K562 (cell line): ENCODE measurements around the gene ROM1. TPM values are rescaled to one million over a fixed set of nuclear protein-coding genes. Genes with fewer than 3 reads are reported as not detected.

Experiments used
- CBFB ChIP-seq: sonication (generic); formaldehyde crosslinking; IDR thresholded peaks from 2 replicates; pipeline ENCODE4 v1.4.0; 2020; ENCODE audit warnings: mild to moderate bottlenecking, missing genetic modification reagents
- HDAC1 ChIP-seq, 2 experiments: fragments of 450-650 bp; IDR thresholded peaks; 2 replicates each; pipeline ENCODE4 v1.6.1; 2016 to 2017; ENCODE audit warnings: inconsistent platforms in 1 of 2, mild to moderate bottlenecking in 1 of 2, moderate library complexity in 1 of 2
- HNRNPK ChIP-seq: fragments of 200-400 bp; formaldehyde crosslinking; IDR thresholded peaks from one replicate; pipeline ENCODE4 v1.6.1; 2018; ENCODE audit warnings: mild to moderate bottlenecking, low read depth, low read length; ENCODE audit not compliant: poor library complexity, severe bottlenecking
- HNRNPUL1 ChIP-seq: fragments of 200-400 bp; formaldehyde crosslinking; IDR thresholded peaks from 2 replicates; pipeline ENCODE4 v1.6.1; 2017; ENCODE audit warnings: low read length
- ILF3 ChIP-seq: fragments of 450-650 bp; IDR thresholded peaks from 2 replicates; pipeline ENCODE4 v1.6.1; 2018; ENCODE audit warnings: antibody characterized with exemption, mild to moderate bottlenecking, moderate library complexity, borderline replicate concordance
- IRF1 ChIP-seq: sonication (generic); formaldehyde crosslinking; IDR thresholded peaks from 2 replicates; pipeline ENCODE4 v1.8.0; 2022; ENCODE audit warnings: missing genetic modification reagents, mild to moderate bottlenecking, borderline replicate concordance
- LARP7 ChIP-seq: fragments of 450-650 bp; IDR thresholded peaks from 2 replicates; pipeline ENCODE4 v1.6.1; 2016
- LEF1 ChIP-seq: fragments of 450-650 bp; IDR thresholded peaks from 2 replicates; pipeline ENCODE4 v1.6.1; 2016; ENCODE audit warnings: mild to moderate bottlenecking
- MAFF ChIP-seq: IDR thresholded peaks from 2 replicates; pipeline ENCODE4 v1.6.1; 2012; ENCODE audit warnings: low read length, improper control_type of control experiment
- MCM5 ChIP-seq: fragments of 450-650 bp; IDR thresholded peaks from 2 replicates; pipeline ENCODE4 v1.6.1; 2016; ENCODE audit warnings: low read depth
- NFE2L1 ChIP-seq: fragments of 450-650 bp; IDR thresholded peaks from 2 replicates; pipeline ENCODE4 v1.6.1; 2016; ENCODE audit warnings: missing genetic modification characterization, low read depth, mild to moderate bottlenecking, missing compliant biosample characterization, moderate library complexity, borderline replicate concordance
- NR2F6 ChIP-seq: fragments of 450-650 bp; formaldehyde crosslinking; IDR thresholded peaks from 2 replicates; pipeline ENCODE4 v1.4.0; 2020; ENCODE audit warnings: mild to moderate bottlenecking
- POLR2AphosphoS2 ChIP-seq: IDR thresholded peaks from 2 replicates; pipeline ENCODE4 v1.6.1; 2012; ENCODE audit warnings: low read length, improper control_type of control experiment
- PYGO2 ChIP-seq: fragments of 450-650 bp; IDR thresholded peaks from 2 replicates; pipeline ENCODE4 v1.6.1; 2016; ENCODE audit warnings: mild to moderate bottlenecking, missing genetic modification characterization, moderate library complexity, missing compliant biosample characterization
- RBM39 ChIP-seq: fragments of 200-400 bp; formaldehyde crosslinking; optimal IDR thresholded peaks from 2 replicates; pipeline ENCODE3; 2018; ENCODE audit warnings: low read depth, low read length
- SAP30 ChIP-seq: fragments of 200-600 bp; sonication (generic); IDR thresholded peaks from 2 replicates; pipeline ENCODE4 v1.6.1; 2012; ENCODE audit warnings: borderline replicate concordance, low read depth, mild to moderate bottlenecking, moderate library complexity, low read length, control low read depth, inconsistent platforms; ENCODE audit not compliant: insufficient read depth, poor library complexity, severe bottlenecking
- SUPT5H ChIP-seq: fragments of 450-650 bp; IDR thresholded peaks from 2 replicates; pipeline ENCODE4 v1.6.1; 2016
- TAF9B ChIP-seq: fragments of 450-650 bp; IDR thresholded peaks from 2 replicates; pipeline ENCODE4 v1.6.1; 2018; ENCODE audit warnings: mild to moderate bottlenecking; ENCODE audit not compliant: partially characterized antibody
- TGIF2 ChIP-seq: sonication (generic); formaldehyde crosslinking; IDR thresholded peaks from 2 replicates; pipeline ENCODE4 v1.8.1; 2022; ENCODE audit warnings: mild to moderate bottlenecking, missing genetic modification reagents, moderate library complexity
- ZKSCAN8 ChIP-seq: fragments of 200-800 bp; sonication (Bioruptor generic); IDR thresholded peaks from 2 replicates; pipeline ENCODE4 v1.6.1; 2016; ENCODE audit warnings: missing genetic modification characterization, missing compliant biosample characterization
- polyA plus RNA-seq, 8 experiments: library from polyadenylated mRNA; depleted of rRNA in 4 of 8; stranded (reverse) in 5 of 8; unstranded in 3 of 8; fragments of >200 nt; fragmentation: Nextera tagmentation in 2 of 8; fragmentation: Illumina TruSeq in 1 of 8; extraction: Ambion mirVana in 2 of 8; extraction: Trizol in 1 of 8; gene quantifications; 2 replicates each; pipeline versions ENCODE4 v1.2.1 to v1.2.3, GENCODE V29; 2011 to 2014; ENCODE audit warnings: inconsistent platforms in 1 of 8, missing spikeins in 1 of 8
- total RNA-seq, 7 experiments: library from RNA; depleted of rRNA in 6 of 7; stranded (reverse); fragments of >200 nt in 6 of 7; fragmentation: Illumina TruSeq in 2 of 7; extraction: Trizol in 2 of 7; gene quantifications; 2 replicates each; pipeline versions ENCODE4 v1.2.1 to v1.2.3, GENCODE V29; 2011 to 2021; ENCODE audit warnings: low replicate concordance in 1 of 7
- TF ChIP-seq, protein P1 (sequence below): fragments of 250-450 bp; sonication (Bioruptor Pico); IDR thresholded peaks from 2 replicates; pipeline ENCODE4 v1.5.0; 2022; ENCODE audit warnings: mild to moderate bottlenecking
- TF ChIP-seq, protein P2 (sequence below): fragments of 450-650 bp; conservative IDR thresholded peaks from 2 replicates; pipeline ENCODE4 v1.6.1; 2016; ENCODE audit warnings: missing genetic modification characterization, low read depth, mild to moderate bottlenecking, missing compliant biosample characterization, moderate library complexity
- TF ChIP-seq, protein P3 (sequence below): fragments of 450-650 bp; IDR thresholded peaks from 2 replicates; pipeline ENCODE4 v1.6.1; 2018; ENCODE audit warnings: mild to moderate bottlenecking, low read depth; ENCODE audit not compliant: partially characterized antibody

Gene ROM1
- total and polyA plus RNA-seq, 9 of the 15 experiments (the other 6 are each of a cell fraction or from before 2014, with no cell fraction given) = 0.75 to 4.0 (median 2.6) TPM

DNA sequence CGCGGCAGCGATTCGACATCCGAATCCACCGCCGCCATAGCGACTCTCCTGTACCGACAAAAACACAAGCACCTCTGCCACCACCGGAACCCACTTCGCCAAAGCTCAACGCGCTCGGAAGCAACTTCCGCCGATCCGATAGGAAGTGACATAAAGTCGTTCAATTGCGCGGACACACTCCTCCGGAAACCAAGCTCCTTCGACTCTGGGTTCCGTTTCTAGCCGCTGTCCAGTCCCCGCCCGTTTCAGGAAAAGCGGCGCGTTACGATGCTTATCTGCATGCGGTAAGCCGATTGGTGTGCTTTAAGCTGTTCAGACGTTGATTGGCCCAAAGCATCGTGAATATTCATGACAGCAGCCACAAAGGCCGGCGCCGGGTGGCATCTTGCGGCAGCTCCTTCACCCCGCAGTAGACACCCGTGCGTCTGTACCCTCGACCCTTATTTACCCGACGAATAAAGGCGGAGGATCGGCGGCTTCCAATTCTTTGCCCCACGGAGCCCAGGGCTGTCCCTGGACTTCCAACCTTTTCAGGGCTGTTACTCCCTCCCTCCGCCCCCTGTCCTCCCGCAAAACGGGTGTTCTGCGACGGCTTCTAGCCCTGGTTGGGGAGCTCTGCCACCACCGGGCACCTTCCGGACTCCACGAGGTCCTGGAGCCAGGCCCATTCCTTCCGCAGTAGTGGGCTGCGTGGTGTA is 21.5 kb upstream of the ROM1 start, which contains the start of gene TUT1 (continued):
- TF ChIP-seq, protein P1, sequence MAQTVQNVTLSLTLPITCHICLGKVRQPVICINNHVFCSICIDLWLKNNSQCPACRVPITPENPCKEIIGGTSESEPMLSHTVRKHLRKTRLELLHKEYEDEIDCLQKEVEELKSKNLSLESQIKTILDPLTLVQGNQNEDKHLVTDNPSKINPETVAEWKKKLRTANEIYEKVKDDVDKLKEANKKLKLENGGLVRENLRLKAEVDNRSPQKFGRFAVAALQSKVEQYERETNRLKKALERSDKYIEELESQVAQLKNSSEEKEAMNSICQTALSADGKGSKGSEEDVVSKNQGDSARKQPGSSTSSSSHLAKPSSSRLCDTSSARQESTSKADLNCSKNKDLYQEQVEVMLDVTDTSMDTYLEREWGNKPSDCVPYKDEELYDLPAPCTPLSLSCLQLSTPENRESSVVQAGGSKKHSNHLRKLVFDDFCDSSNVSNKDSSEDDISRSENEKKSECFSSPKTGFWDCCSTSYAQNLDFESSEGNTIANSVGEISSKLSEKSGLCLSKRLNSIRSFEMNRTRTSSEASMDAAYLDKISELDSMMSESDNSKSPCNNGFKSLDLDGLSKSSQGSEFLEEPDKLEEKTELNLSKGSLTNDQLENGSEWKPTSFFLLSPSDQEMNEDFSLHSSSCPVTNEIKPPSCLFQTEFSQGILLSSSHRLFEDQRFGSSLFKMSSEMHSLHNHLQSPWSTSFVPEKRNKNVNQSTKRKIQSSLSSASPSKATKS (CRISPR knock-in tag) = no peak
- peak; percentile 63 for TF ChIP-seq SAP30
- no peak for TF ChIP-seq MCM5
- TF ChIP-seq, protein P2, sequence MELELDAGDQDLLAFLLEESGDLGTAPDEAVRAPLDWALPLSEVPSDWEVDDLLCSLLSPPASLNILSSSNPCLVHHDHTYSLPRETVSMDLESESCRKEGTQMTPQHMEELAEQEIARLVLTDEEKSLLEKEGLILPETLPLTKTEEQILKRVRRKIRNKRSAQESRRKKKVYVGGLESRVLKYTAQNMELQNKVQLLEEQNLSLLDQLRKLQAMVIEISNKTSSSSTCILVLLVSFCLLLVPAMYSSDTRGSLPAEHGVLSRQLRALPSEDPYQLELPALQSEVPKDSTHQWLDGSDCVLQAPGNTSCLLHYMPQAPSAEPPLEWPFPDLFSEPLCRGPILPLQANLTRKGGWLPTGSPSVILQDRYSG (tag) = no peak
- TF ChIP-seq ZKSCAN8 (CRISPR knock-in tag) = no peak
- TF ChIP-seq HNRNPK = no peak
- TF ChIP-seq TAF9B = peak; percentile 94
- no peak for TF ChIP-seq IRF1 (CRISPR knock-in tag)
- no peak for TF ChIP-seq CBFB (CRISPR knock-in tag)
- no peak for TF ChIP-seq ILF3
- TF ChIP-seq NR2F6 (CRISPR knock-in tag) = no peak
- TF ChIP-seq, protein P3, sequence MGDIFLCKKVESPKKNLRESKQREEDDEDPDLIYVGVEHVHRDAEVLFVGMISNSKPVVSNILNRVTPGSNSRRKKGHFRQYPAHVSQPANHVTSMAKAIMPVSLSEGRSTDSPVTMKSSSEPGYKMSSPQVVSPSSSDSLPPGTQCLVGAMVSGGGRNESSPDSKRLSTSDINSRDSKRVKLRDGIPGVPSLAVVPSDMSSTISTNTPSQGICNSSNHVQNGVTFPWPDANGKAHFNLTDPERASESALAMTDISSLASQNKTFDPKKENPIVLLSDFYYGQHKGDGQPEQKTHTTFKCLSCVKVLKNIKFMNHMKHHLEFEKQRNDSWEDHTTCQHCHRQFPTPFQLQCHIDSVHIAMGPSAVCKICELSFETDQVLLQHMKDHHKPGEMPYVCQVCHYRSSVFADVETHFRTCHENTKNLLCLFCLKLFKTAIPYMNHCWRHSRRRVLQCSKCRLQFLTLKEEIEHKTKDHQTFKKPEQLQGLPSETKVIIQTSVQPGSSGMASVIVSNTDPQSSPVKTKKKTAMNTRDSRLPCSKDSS = no peak
- TF ChIP-seq MAFF = no peak
- TF ChIP-seq RBM39 = peak; percentile 36
- no peak for TF ChIP-seq HNRNPUL1
- no peak for TF ChIP-seq NFE2L1 (tag)
- TF ChIP-seq PYGO2 (tag) = no peak
- peak; percentile 97 for TF ChIP-seq SUPT5H
- peak; percentile 71; the same call in 1 of the 2 replicates for TF ChIP-seq POLR2AphosphoS2
- no peak for TF ChIP-seq LEF1
- peak in 1 of 2 experiments; percentile 87; a peak in 2 of 4 replicates for TF ChIP-seq HDAC1 (IDR thresholded peaks at IDR 0.05)
- no peak for TF ChIP-seq LARP7
- no peak for TF ChIP-seq TGIF2 (CRISPR knock-in tag)
